IMR-90 (cell line): ENCODE results near the gene JAKMIP1. TPM values are rescaled to one million over a fixed set of nuclear protein-coding genes. Genes with fewer than 3 reads are reported as not detected.

Experiments used
- ATAC-seq: fragments of 200-7000 bp; cut with Tn5 transposase; 2 replicates; pipeline ENCODE4 v1.9.1; 2020; ENCODE audit warnings: low read depth, mild to moderate bottlenecking, moderate library complexity
- BruUV-seq: library from RNA; stranded (reverse); fragments of 400-500 nt; replicated peaks from 2 replicates; lab custom pipeline; 2021; lab: Mats Ljungman, UMichigan
- CTCF ChIA-PET: fragments of 300-600 bp; formaldehyde crosslinking; extraction: SDS; loops from one replicate; lab custom pipeline; 2021; ENCODE audit warnings: antibody characterized with exemption; lab: Yijun Ruan, JAX
- POLR2A ChIA-PET: fragments of 300-600 bp; sonication (Branson Sonifier 250); formaldehyde crosslinking; loops from one replicate; lab custom pipeline; 2022; ENCODE audit warnings: antibody characterized with exemption; ENCODE audit not compliant: unreplicated experiment; lab: Charles Lee
- DNase-seq: peaks from one replicate; pipeline ENCODE4 v3.0.0; 2013
- H2AFZ ChIP-seq: replicated peaks from 2 replicates; pipeline ENCODE3; 2013; ENCODE audit warnings: low read length, mild to moderate bottlenecking; ENCODE audit not compliant: poor library complexity
- H2AK5ac ChIP-seq: 2 replicates; pipeline ENCODE4 v1.6.1; 2013; ENCODE audit warnings: low read depth, low read length, inconsistent platforms
- H2AK9ac ChIP-seq: replicated peaks from 2 replicates; pipeline ENCODE3; 2013; ENCODE audit warnings: mild to moderate bottlenecking, low read depth, low read length, moderate library complexity; ENCODE audit not compliant: poor library complexity
- H2BK120ac ChIP-seq: 2 replicates; pipeline ENCODE4 v1.6.1; 2013; ENCODE audit warnings: low read depth, low read length, inconsistent platforms
- H2BK15ac ChIP-seq: 3 replicates; pipeline ENCODE4 v1.6.1; 2013; ENCODE audit warnings: low read depth, low read length, inconsistent platforms
- H2BK20ac ChIP-seq: 2 replicates; pipeline ENCODE4 v1.6.1; 2013; ENCODE audit warnings: low read depth, mild to moderate bottlenecking, inconsistent platforms, low read length, moderate library complexity
- H2BK5ac ChIP-seq: 2 replicates; pipeline ENCODE4 v1.6.1; 2013; ENCODE audit warnings: mild to moderate bottlenecking, low read depth, low read length, inconsistent platforms; ENCODE audit not compliant: poor library complexity, severe bottlenecking
- H3K14ac ChIP-seq: replicated peaks from 2 replicates; pipeline ENCODE4 v1.6.1; 2013; ENCODE audit warnings: low read depth, low read length, inconsistent platforms
- H3K18ac ChIP-seq: 2 replicates; pipeline ENCODE4 v1.6.1; 2013; ENCODE audit warnings: low read depth, low read length, control low read depth
- H3K23ac ChIP-seq: 2 replicates; pipeline ENCODE4 v1.6.1; 2013; ENCODE audit warnings: low read depth, low read length, inconsistent platforms
- H3K27ac ChIP-seq: 2 replicates; pipeline ENCODE4 v1.5.1; 2013; ENCODE audit warnings: mild to moderate bottlenecking, control low read depth, low read length; ENCODE audit not compliant: insufficient read depth
- H3K27me3 ChIP-seq: 2 replicates; pipeline ENCODE4 v1.6.1; 2013; ENCODE audit warnings: low read length; ENCODE audit not compliant: control insufficient read depth, insufficient read depth
- H3K36me3 ChIP-seq: 2 replicates; pipeline ENCODE4 v1.6.1; 2013; ENCODE audit warnings: low read length, mixed read lengths; ENCODE audit not compliant: control insufficient read depth, insufficient read depth
- H3K4ac ChIP-seq: 2 replicates; pipeline ENCODE4 v1.6.1; 2013; ENCODE audit warnings: low read depth, low read length, inconsistent platforms
- H3K4me1 ChIP-seq: 2 replicates; pipeline ENCODE4 v1.6.1; 2013; ENCODE audit warnings: low read length, mixed read lengths; ENCODE audit not compliant: control insufficient read depth, insufficient read depth
- H3K4me2 ChIP-seq: 2 replicates; pipeline ENCODE4 v1.6.1; 2013; ENCODE audit warnings: low read depth, mild to moderate bottlenecking, control low read depth, low read length, moderate library complexity
- H3K4me3 ChIP-seq: 2 replicates; pipeline ENCODE4 v1.5.1; 2013; ENCODE audit warnings: low read depth, mild to moderate bottlenecking, control low read depth, low read length, moderate library complexity; ENCODE audit not compliant: insufficient read depth
- H3K56ac ChIP-seq: 2 replicates; pipeline ENCODE4 v1.6.1; 2013; ENCODE audit warnings: low read length, inconsistent platforms; ENCODE audit not compliant: insufficient read depth; ENCODE audit errors: extremely low read depth
- H3K79me1 ChIP-seq, 2 experiments: 2 replicates each; pipeline ENCODE4 v1.6.1; 2013; ENCODE audit warnings: low read length in 2 of 2, inconsistent platforms in 1 of 2, low read depth in 1 of 2
- H3K9ac ChIP-seq: 2 replicates; pipeline ENCODE4 v1.6.1; 2013; ENCODE audit warnings: low read depth, low read length, control low read depth
- H3K9me1 ChIP-seq: 2 replicates; pipeline ENCODE4 v1.6.1; 2013; ENCODE audit warnings: low read length, inconsistent platforms; ENCODE audit not compliant: insufficient read depth
- H3K9me3 ChIP-seq: 2 replicates; pipeline ENCODE4 v1.6.1; 2013; ENCODE audit warnings: low read length; ENCODE audit not compliant: control insufficient read depth, insufficient read depth
- H4K20me1 ChIP-seq: 2 replicates; pipeline ENCODE4 v1.6.1; 2013; ENCODE audit warnings: low read length, inconsistent platforms; ENCODE audit not compliant: insufficient read depth
- H4K5ac ChIP-seq: 2 replicates; pipeline ENCODE4 v1.6.1; 2013; ENCODE audit warnings: mild to moderate bottlenecking, low read depth, low read length, control low read depth
- H4K8ac ChIP-seq, 2 experiments: 2 replicates each; pipeline ENCODE4 v1.6.1; 2013; ENCODE audit warnings: low read depth in 2 of 2, low read length in 2 of 2, control low read depth in 1 of 2, inconsistent platforms in 1 of 2
- H4K91ac ChIP-seq: 2 replicates; pipeline ENCODE4 v1.6.1; 2013; ENCODE audit warnings: low read depth, low read length, inconsistent platforms; ENCODE audit not compliant: insufficient read depth
- BHLHE40 ChIP-seq: fragments of 150-350 bp; IDR thresholded peaks from 2 replicates; pipeline ENCODE4 v1.6.1; 2016; ENCODE audit warnings: mild to moderate bottlenecking, low read depth, low read length
- CEBPB ChIP-seq: IDR thresholded peaks from 2 replicates; pipeline ENCODE4 v1.6.1; 2012; ENCODE audit warnings: low read depth, low read length, improper control_type of control experiment
- CHD1 ChIP-seq: IDR thresholded peaks from 2 replicates; pipeline ENCODE4 v1.6.1; 2012; ENCODE audit warnings: low read depth, low read length, improper control_type of control experiment
- FOS ChIP-seq: fragments of 150-350 bp; IDR thresholded peaks from 2 replicates; pipeline ENCODE4 v1.6.1; 2016; ENCODE audit warnings: low read depth, low read length
- MAFK ChIP-seq: IDR thresholded peaks from 2 replicates; pipeline ENCODE4 v1.6.1; 2012; ENCODE audit warnings: low read depth, low read length, improper control_type of control experiment
- MAZ ChIP-seq: IDR thresholded peaks from 2 replicates; pipeline ENCODE4 v1.6.1; 2012; ENCODE audit warnings: low read depth, mild to moderate bottlenecking, low read length, improper control_type of control experiment, moderate library complexity, borderline replicate concordance
- MXI1 ChIP-seq: IDR thresholded peaks from 2 replicates; pipeline ENCODE4 v1.6.1; 2012; ENCODE audit warnings: low read depth, mild to moderate bottlenecking, low read length, moderate library complexity, borderline replicate concordance
- NFE2L2 ChIP-seq: fragments of 150-350 bp; IDR thresholded peaks from 2 replicates; pipeline ENCODE4 v1.6.1; 2016; ENCODE audit warnings: low read depth, mild to moderate bottlenecking, low read length
- POLR2A ChIP-seq: IDR thresholded peaks from 2 replicates; pipeline ENCODE4 v1.6.1; 2012; ENCODE audit warnings: mild to moderate bottlenecking, low read depth, low read length
- RAD21 ChIP-seq: IDR thresholded peaks from 2 replicates; pipeline ENCODE4 v1.6.1; 2012; ENCODE audit warnings: low read length, improper control_type of control experiment
- RCOR1 ChIP-seq: IDR thresholded peaks from 2 replicates; pipeline ENCODE4 v1.6.1; 2012; ENCODE audit warnings: mild to moderate bottlenecking, low read length, improper control_type of control experiment; ENCODE audit not compliant: insufficient replicate concordance
- RFX5 ChIP-seq: IDR thresholded peaks from 2 replicates; pipeline ENCODE4 v1.8.0; 2012; ENCODE audit warnings: low read depth, mild to moderate bottlenecking, low read length, moderate library complexity
- SMC3 ChIP-seq: fragments of 150-350 bp; IDR thresholded peaks from 2 replicates; pipeline ENCODE4 v1.6.1; 2016; ENCODE audit warnings: low read depth, mild to moderate bottlenecking, antibody characterized with exemption, low read length, moderate library complexity
- WGBS, 2 experiments: methylation state at CpG; one replicate each; pipeline versions ENCODE4 v1.1.5 to v1.1.7; 2013; ENCODE audit warnings: missing lambda C conversion rate in 2 of 2; ENCODE audit not compliant: insufficient read length in 1 of 2; ENCODE audit errors: extremely low coverage in 2 of 2; 5-methylcytosine and 5-hydroxymethylcytosine counted together
- dilution Hi-C: fragments of 300-500 bp; cut with HindIII; formaldehyde crosslinking; loops from one replicate; pipeline ENCODE4 v1.14.3; 2018; ENCODE audit warnings: low sequenced_read_pairs; ENCODE audit not compliant: unreplicated experiment
- in situ Hi-C: fragments of 300-500 bp; cut with MboI; formaldehyde crosslinking; loops from 3 replicates; pipeline ENCODE4 v1.14.3; 2019; ENCODE audit warnings: low sequenced_read_pairs, inconsistent platforms, mixed read lengths
- intact Hi-C: fragments of 100-400 bp; cut with micrococcal nuclease; formaldehyde crosslinking; loops from 2 replicates; pipeline ENCODE4 v1.10.0; 2022
- polyA plus RNA-seq, 3 experiments: library from polyadenylated mRNA; depleted of rRNA; stranded (reverse); fragments of >200 nt; gene quantifications; 2 replicates each; pipeline ENCODE4 v1.2.3, GENCODE V29; 2012; ENCODE audit warnings: low replicate concordance in 1 of 3
- total RNA-seq: library from RNA; depleted of rRNA; stranded (reverse); fragments of >200 nt; gene quantifications from 2 replicates; pipeline ENCODE4 v1.2.3, GENCODE V29; 2012
- TF ChIP-seq, protein P1 (sequence below): fragments of 150-350 bp; IDR thresholded peaks from 2 replicates; pipeline ENCODE4 v1.6.1; 2016; ENCODE audit warnings: low read depth, mild to moderate bottlenecking, low read length, moderate library complexity, borderline replicate concordance
- TF ChIP-seq, protein P2 (sequence below): fragments of 150-350 bp; IDR thresholded peaks from 2 replicates; pipeline ENCODE4 v1.6.1; 2017; ENCODE audit warnings: mild to moderate bottlenecking, antibody characterized with exemption, low read length, low read depth
- TF ChIP-seq, protein P3 (sequence below): conservative IDR thresholded peaks from 2 replicates; pipeline ENCODE4 v1.5.1; 2012; ENCODE audit warnings: mild to moderate bottlenecking, low read depth, low read length, improper control_type of control experiment

Gene JAKMIP1
- total and polyA plus RNA-seq, 2 of the 4 experiments (the other 2 are of a cell fraction): not detected

DNA sequence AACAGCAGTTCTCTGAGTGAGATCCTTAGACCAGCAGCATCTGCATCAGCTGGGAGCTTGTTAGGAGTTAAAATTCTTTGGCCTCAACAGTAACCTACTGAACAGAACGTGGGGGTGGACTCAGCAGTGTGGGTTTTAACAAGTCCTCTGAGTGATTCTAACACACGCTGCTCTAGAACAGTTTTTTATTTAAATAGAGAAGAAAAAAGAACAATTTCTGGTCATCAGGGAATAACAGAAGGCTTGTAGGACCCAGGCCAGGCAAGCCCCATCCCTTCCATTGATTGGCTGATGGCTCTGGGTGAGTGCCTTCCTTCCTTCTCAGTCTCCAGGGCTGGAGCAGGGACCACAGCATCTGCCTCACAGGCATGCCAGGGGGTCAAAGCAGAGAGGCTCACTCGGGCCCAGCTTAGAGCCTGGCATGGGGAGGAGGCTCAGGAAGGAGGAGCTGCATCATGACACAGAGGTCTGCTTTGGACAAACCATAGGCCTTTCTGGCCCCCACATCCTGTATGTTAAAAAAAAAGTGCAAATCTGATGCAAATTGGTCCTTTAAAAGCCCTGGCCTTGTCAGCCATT, 56.7 kb downstream of the JAKMIP1 start:
- no peak overlapping the region for H4K91ac ChIP-seq
- no peak overlapping the region for H3K23ac ChIP-seq
- no peak for DNase-seq
- no peak overlapping the region for H2AK5ac ChIP-seq
- no peaks in the 10 kb centered on the region for H4K20me1 ChIP-seq
- no peaks in the 10 kb centered on the region for H3K79me1 ChIP-seq
- no peak overlapping the region for H3K4me3 ChIP-seq
- H2BK20ac ChIP-seq: no peak overlapping the region
- intact Hi-C loops (no loop called here), in situ Hi-C loops (loop anchor here (25.0 kb wide), 1 partner anchor 106 kb away; no protein-coding TSS in a partner anchor), dilution Hi-C loops (no loop called here)
- BruUV-seq: no TSS peak
- peaks cover 9% of the 10 kb centered on the region; the same call in 1 of the 2 replicates for H3K9me3 ChIP-seq
- no peak overlapping the region for H3K4ac ChIP-seq
- H3K36me3 ChIP-seq: no peaks in the 10 kb centered on the region
- H3K56ac ChIP-seq: no peak overlapping the region
- no peaks in the 10 kb centered on the region for H3K4me1 ChIP-seq
- H4K5ac ChIP-seq: no peak overlapping the region
- H3K18ac ChIP-seq: no peak overlapping the region
- ChIA-PET POLR2A (no interaction called here), CTCF (no interaction called here)
- no peak overlapping the region for H3K27ac ChIP-seq
- H4K8ac ChIP-seq: no peak overlapping the region
- no peak overlapping the region for H3K9ac ChIP-seq
- no peak overlapping the region for H2AK9ac ChIP-seq
- H3K4me2 ChIP-seq: no peak overlapping the region
- H2BK15ac ChIP-seq: no peak overlapping the region
- H2BK5ac ChIP-seq: no peak overlapping the region
- ATAC-seq: no peak
- H3K9me1 ChIP-seq: no peaks in the 10 kb centered on the region
- TF ChIP-seq, protein P1, sequence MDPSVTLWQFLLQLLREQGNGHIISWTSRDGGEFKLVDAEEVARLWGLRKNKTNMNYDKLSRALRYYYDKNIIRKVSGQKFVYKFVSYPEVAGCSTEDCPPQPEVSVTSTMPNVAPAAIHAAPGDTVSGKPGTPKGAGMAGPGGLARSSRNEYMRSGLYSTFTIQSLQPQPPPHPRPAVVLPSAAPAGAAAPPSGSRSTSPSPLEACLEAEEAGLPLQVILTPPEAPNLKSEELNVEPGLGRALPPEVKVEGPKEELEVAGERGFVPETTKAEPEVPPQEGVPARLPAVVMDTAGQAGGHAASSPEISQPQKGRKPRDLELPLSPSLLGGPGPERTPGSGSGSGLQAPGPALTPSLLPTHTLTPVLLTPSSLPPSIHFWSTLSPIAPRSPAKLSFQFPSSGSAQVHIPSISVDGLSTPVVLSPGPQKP: no peak
- TF ChIP-seq POLR2A (no peak), MAFK (no peak), CHD1 (no peak), RAD21 (no peak), NFE2L2 (no peak), BHLHE40 (no peak), RFX5 (no peak), RCOR1 (no peak), SMC3 (no peak), MXI1 (no peak), FOS (no peak), MAZ (no peak), CEBPB (no peak)
- TF ChIP-seq, protein P2, sequence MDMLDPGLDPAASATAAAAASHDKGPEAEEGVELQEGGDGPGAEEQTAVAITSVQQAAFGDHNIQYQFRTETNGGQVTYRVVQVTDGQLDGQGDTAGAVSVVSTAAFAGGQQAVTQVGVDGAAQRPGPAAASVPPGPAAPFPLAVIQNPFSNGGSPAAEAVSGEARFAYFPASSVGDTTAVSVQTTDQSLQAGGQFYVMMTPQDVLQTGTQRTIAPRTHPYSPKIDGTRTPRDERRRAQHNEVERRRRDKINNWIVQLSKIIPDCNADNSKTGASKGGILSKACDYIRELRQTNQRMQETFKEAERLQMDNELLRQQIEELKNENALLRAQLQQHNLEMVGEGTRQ: no peak
- TF ChIP-seq, protein P3, sequence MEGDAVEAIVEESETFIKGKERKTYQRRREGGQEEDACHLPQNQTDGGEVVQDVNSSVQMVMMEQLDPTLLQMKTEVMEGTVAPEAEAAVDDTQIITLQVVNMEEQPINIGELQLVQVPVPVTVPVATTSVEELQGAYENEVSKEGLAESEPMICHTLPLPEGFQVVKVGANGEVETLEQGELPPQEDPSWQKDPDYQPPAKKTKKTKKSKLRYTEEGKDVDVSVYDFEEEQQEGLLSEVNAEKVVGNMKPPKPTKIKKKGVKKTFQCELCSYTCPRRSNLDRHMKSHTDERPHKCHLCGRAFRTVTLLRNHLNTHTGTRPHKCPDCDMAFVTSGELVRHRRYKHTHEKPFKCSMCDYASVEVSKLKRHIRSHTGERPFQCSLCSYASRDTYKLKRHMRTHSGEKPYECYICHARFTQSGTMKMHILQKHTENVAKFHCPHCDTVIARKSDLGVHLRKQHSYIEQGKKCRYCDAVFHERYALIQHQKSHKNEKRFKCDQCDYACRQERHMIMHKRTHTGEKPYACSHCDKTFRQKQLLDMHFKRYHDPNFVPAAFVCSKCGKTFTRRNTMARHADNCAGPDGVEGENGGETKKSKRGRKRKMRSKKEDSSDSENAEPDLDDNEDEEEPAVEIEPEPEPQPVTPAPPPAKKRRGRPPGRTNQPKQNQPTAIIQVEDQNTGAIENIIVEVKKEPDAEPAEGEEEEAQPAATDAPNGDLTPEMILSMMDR: no peak
- no peak overlapping the region for H2BK120ac ChIP-seq
- H3K27me3 ChIP-seq: no peaks in the 10 kb centered on the region
- no peak overlapping the region for H2AFZ ChIP-seq
- H3K14ac ChIP-seq: no peak overlapping the region
- 33% methylated on average over 1 of the region's 3 CpGs; no CpG with 5 or more reads in 1 of the 2 experiments for WGBS, 2 experiments
